ENCODE data around the gene F10.

- TF ChIP-seq CTCF (IDR thresholded peaks at IDR 0.05) = no peak
- no peak for TF ChIP-seq POLR2A (IDR thresholded peaks at IDR 0.05)
Measured at GRCh38 chr13:113179374-113180230, 57.0 kb downstream of the F10 start.
